ENCODE results near the gene COL5A3.

DNA sequence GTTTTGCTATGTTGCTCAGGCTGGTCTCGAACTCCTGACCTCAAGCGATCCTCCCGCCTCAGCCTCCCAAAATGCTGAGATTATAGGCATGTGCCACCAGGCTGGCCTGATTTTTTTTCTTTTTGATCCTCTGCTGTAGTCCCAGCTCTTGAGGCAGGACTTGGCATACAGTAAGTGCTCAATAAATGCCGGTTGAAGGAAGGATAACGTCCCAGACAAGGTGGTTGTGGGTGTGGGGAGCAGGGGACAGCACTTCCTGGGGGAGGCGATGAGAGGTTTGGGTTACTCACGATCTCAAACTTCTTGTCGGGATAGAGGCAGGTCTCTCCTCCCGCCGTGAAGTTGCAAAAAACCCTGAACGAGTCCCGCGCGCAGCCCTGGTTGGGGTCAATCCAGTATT, 44.3 kb downstream of the COL5A3 start:
- TF ChIP-seq, protein P1, sequence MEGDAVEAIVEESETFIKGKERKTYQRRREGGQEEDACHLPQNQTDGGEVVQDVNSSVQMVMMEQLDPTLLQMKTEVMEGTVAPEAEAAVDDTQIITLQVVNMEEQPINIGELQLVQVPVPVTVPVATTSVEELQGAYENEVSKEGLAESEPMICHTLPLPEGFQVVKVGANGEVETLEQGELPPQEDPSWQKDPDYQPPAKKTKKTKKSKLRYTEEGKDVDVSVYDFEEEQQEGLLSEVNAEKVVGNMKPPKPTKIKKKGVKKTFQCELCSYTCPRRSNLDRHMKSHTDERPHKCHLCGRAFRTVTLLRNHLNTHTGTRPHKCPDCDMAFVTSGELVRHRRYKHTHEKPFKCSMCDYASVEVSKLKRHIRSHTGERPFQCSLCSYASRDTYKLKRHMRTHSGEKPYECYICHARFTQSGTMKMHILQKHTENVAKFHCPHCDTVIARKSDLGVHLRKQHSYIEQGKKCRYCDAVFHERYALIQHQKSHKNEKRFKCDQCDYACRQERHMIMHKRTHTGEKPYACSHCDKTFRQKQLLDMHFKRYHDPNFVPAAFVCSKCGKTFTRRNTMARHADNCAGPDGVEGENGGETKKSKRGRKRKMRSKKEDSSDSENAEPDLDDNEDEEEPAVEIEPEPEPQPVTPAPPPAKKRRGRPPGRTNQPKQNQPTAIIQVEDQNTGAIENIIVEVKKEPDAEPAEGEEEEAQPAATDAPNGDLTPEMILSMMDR (IDR thresholded peaks at IDR 0.05; ENCODE audit: poor library complexity), result no peak
- no peak for TF ChIP-seq EZH2 (IDR thresholded peaks at IDR 0.05; ENCODE audit: borderline replicate concordance)
- TF ChIP-seq EZH2phosphoT487 (IDR thresholded peaks at IDR 0.05; ENCODE audit: low read depth, severe bottlenecking, unreplicated experiment), result no peak

Measured in hepatocyte (in vitro differentiated cells).